HG02798 (cell line): ENCODE results near the gene ZKSCAN4.

Source experiments
- ATAC-seq: cut with Tn5 transposase; IDR thresholded peaks from one replicate; pipeline ENCODE4 v1.9.1; 2021; ENCODE audit warnings: mild to moderate bottlenecking; ENCODE audit not compliant: unreplicated experiment, poor library complexity

The ZKSCAN4 gene

GRCh38 chr6:28251661-28252008 is 434 bp downstream of the ZKSCAN4 start:
- peak; percentile 42 for ATAC-seq

DNA sequence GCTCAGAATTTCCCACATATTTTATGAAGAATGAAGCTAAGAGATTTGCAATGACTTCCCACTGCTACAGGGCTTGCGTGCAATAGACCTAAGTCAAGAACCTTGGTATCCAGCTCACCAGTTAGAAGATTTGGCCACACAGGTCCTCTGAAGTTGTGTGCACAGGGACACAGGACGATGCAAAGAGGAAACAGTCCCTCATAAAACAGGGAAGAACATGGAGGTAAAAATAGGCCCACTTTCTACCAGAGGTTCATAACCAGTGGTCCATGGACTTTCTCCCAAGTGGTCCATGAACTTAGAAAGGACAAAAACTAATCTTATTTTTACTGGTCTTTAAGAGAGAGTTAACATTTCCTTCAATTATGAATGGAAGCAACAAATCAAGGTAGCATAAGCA is 1.3 kb downstream of the ZKSCAN4 start:
- no peak for ATAC-seq

DNA sequence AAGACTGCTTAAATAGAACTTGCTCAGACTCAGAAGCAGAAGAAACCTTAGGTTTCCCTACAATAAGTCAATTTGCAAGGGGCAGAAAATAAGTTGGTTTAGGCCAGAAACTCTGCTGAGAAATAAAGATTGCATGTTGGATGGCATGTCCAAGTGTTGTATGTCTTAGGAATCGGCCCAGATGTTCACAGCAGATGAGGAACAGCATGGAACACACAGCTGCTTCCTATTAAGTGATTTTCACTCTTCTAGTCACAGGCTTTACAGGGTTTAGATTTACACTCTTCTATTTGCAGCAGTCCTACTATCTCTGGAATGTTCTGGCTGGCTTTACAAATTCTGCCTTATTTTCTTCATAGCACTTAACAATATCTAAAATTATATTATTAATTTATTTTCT is 3.2 kb downstream of the ZKSCAN4 start:
- ATAC-seq = no peak

- ATAC-seq = no peak
These were observed 6.7 kb downstream of the ZKSCAN4 start for GRCh38 chr6:28245206-28245941.

DNA sequence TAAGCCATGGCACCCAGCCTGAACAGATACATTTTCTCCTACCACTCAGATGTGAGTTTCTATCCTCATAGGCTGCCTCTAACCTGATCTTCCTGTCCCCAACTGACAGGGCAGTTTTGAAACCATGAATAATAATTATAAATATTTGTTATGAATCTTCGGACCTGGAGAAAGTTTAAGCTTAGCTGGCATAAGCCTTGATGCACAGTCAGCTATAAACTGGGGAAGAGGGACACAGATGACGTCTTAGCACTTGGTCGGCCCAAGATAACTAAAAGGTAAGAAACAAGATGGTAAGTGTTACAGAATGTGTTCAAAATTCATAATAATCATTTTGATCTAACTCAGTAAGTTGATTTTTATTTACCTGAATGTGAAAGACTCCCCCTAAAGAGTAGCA is 8.1 kb downstream of the ZKSCAN4 start:
- ATAC-seq = no peak

GRCh38 chr6:28240471-28240870 is 11.6 kb downstream of the ZKSCAN4 start:
- ATAC-seq = no peak

DNA sequence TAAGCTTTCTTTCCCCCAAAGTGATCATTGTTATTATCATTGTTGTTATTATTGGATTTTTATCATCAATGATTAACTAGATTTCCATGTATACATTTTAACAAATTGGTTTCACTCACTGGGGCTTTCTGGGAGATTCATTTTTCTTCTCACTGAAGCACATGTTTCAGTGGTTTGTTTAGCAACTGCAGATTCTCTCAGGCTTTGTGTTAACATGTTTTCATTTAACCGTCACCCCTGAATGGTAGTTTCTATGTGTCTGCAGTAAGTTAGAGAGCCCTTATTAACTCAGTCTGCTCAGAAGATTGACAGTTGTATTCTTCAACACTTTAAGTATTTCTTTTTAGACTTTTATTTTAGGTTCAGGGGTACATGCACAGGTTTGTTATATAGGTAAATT is 12.4 kb downstream of the ZKSCAN4 start:
- peak; percentile 66 for ATAC-seq

DNA sequence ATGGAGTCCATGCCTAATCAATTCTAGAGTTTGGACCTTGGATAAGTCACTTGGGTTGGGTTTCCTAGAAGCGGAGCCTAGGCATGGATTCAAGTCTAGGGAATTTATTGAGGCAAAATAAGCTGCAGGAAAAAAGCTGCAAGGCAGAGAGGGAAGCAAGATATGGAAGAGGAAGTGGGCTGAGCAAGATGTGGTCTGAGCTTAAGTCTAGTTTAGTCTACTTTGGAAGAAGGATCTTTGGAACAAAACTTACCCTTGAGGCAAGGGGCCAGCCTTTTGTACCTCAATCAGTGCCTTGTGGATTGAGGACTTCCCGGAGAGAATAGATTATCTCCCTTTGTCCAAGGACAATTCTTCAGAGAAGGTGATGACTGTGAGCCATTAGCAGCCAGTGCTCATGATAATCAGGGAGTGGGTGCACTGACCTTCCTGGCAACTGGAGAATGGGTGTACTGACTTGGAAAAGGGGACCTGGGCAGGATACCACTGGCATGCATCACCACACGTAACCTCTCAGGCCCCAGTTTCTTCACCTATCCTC is 16.1 kb downstream of the ZKSCAN4 start:
- ATAC-seq = no peak

- ATAC-seq = no peak
These were observed 19.3 kb downstream of the ZKSCAN4 start for GRCh38 chr6:28232785-28233184.

GRCh38 chr6:28226460-28226859 is 25.6 kb downstream of the ZKSCAN4 start:
- no peak for ATAC-seq

DNA sequence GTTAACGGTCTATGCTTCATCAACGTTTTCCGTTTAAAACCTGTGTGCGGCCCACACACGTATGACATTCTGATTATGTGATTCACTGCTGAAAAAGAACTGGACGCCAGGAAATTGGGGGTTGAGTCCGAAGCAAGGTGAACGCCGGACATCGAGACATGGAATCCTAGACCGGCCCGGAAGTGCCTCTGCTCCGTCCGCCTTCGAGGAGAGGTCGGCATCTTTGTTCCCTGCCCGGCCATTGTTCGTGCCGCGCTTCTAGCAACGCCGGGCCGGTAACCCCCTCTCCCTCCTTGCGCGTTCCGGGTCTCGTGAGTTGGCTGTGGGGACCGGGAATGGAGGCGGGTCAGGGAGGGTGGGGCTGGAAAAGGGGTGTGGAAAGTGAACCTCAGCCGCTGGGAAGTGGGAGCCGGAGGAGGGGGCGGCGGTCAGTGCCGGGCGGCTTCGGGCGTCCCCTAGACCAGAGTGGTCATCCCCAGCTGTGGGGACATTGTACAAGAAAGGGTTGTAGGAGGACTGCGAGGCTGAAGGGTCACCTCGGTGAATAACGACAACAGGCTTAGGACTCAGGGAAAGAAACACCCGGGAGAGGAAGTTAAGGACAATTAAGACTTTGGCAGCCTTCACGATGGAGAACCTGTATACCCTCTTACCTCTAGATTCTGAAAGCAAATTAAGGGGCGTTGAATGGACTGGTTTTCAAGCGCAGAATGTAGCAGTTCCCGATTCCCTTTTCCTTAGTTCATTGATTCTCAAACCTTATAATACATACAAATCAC is 26.8 kb downstream of the ZKSCAN4 start, which contains the start of gene ZSCAN9:
TSS of gene ZSCAN9 (plus strand) at position 220 of the 779 bp plus-strand sequence. CDS start 1,810 bp downstream, outside the sequence.
- peak; percentile 91 for ATAC-seq

- no peak for ATAC-seq
These were observed 27.7 kb downstream of the ZKSCAN4 start for GRCh38 chr6:28224131-28225055.

- no peak for ATAC-seq
These were observed 31.6 kb downstream of the ZKSCAN4 start for GRCh38 chr6:28220257-28221133.

- peak; percentile 76 for ATAC-seq
These were observed 33.5 kb downstream of the ZKSCAN4 start for GRCh38 chr6:28218312-28219248.

DNA sequence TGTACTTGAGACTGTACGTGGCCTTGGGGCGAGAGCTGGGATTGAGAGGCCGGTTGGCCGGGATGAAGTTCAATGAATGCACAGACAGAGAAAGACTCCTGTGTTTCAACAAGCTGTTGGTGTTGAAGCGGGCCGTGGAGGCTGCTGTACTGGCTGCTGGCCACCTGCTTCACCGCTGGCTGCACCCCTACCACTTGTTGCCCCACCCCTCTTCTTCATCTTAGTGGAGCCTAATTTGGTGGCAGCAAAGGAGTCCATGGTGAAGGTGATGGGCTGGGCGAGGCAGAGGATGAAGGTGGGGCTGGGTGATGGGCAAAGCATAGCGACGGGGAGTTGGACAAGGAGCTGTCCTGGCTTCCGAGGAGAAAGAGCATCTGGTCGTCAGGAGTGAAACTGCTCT is 34.2 kb downstream of the ZKSCAN4 start:
- ATAC-seq = no peak

DNA sequence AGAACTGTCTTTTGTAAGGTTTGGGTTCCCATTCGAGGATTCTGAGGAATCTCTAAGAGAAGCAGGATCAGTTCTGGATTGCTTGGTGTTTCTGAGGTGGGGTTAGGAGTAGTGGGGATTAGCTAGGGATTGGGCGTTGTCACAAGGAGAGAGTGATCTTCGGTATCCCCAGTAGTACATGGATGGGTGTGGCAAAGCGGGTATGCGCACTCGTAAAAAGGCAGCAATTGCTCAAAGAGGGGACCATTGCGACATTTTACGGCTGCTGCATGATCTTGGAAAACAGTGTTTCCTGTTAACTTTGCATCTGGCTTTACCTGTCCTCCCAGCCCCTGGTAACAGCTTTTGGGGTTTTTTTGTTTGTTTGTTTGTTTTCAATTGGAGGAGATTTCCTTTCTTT is 36.6 kb downstream of the ZKSCAN4 start:
- no peak for ATAC-seq

DNA sequence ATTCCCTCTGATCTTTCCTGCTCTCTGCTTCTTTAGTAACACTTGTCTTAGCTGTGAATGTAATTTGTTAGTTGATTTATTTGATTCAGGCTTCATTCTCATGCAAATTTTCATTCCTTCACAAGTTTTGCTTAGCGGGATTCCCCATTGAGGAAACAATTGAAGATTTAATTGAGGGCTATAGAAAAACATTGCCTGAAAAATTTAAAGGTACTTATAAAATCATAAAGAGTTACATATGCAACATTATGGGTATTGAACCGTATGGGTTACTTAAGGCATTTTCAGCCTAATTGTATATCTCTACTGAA is 38.9 kb downstream of the ZKSCAN4 start:
- ATAC-seq = no peak

GRCh38 chr6:28212510-28213212 is 39.4 kb downstream of the ZKSCAN4 start:
- ATAC-seq = peak; percentile 67
